Stomach (tissue), 9 donors: Measurements from ENCODE around the gene FUZ. TPM values are rescaled to one million over a fixed set of nuclear protein-coding genes. Genes with fewer than 3 reads are reported as not detected.

ENCODE experiments used
- DNase-seq, 2 donors: peaks; one replicate each; pipeline versions ENCODE4 v3.0.0 to v3.0.0-alpha.2; 2013 to 2019
- H3K27ac ChIP-seq, 5 donors: fragments of 200-600 bp in 4 of 5; sonication (generic) in 4 of 5; one replicate each; pipeline ENCODE4 v1.5.1; 2013 to 2019; ENCODE audit warnings: mild to moderate bottlenecking in 1 of 5, moderate library complexity in 1 of 5
- H3K27me3 ChIP-seq, 3 donors: fragments of 200-600 bp; sonication (generic); one replicate each; pipeline ENCODE4 v1.5.1; 2017 to 2019; ENCODE audit warnings: mixed run types in 1 of 3
- H3K36me3 ChIP-seq, 4 donors: fragments of 200-600 bp; sonication (generic); 1 replicate in 3 of 4; 2 replicates in 1 of 4; pipeline ENCODE4 v1.5.1; 2016 to 2019
- H3K4me1 ChIP-seq, 4 donors: fragments of 200-600 bp; sonication (generic); one replicate each; pipeline ENCODE4 v1.5.1; 2016 to 2019
- H3K4me3 ChIP-seq, 4 donors: fragments of 200-600 bp; sonication (generic) in 3 of 4; one replicate each; pipeline ENCODE4 v1.5.1; 2016 to 2019; ENCODE audit warnings: mild to moderate bottlenecking in 1 of 4
- H3K9me3 ChIP-seq, 4 donors: fragments of 200-600 bp; sonication (generic); one replicate each; pipeline ENCODE4 v1.5.1; 2016 to 2019
- EP300 ChIP-seq: sonication (generic); formaldehyde crosslinking; IDR thresholded peaks from one replicate; pipeline ENCODE4 v1.6.1; 2017; ENCODE audit warnings: antibody characterized with exemption
- POLR2A ChIP-seq, 4 donors: fragments of 450-650 bp; IDR thresholded peaks; one replicate each; pipeline ENCODE4 v1.6.1; 2016; ENCODE audit warnings: antibody characterized with exemption in 4 of 4, control low read depth in 2 of 4, mild to moderate bottlenecking in 1 of 4, moderate library complexity in 1 of 4
- POLR2AphosphoS5 ChIP-seq, 3 donors: sonication (generic); formaldehyde crosslinking; IDR thresholded peaks; one replicate each; pipeline ENCODE4 v1.6.1; 2016; ENCODE audit warnings: antibody characterized with exemption in 3 of 3
- WGBS, 5 donors: extraction: QIAGEN DNeasy Blood & Tissue Kit in 3 of 5; methylation state at CpG; one replicate each; pipeline versions ENCODE4 v1.1.5 to v1.1.7; 2013 to 2018; 5-methylcytosine and 5-hydroxymethylcytosine counted together
- intact Hi-C: fragments of 100-400 bp; cut with DNase I; formaldehyde crosslinking; loops from one replicate; pipeline ENCODE4 v1.15.1; 2023; ENCODE audit warnings: low total_unique reads
- polyA plus RNA-seq, 3 donors: library from polyadenylated mRNA; stranded (reverse); fragments of 200-250 nt; gene quantifications; one replicate each; pipeline ENCODE4 v1.2.3, GENCODE V29; 2013
- total RNA-seq, 5 donors: library from RNA; depleted of rRNA; stranded (reverse); fragments of >200 nt; gene quantifications; one replicate each; pipeline versions ENCODE4 v1.1.0 to v1.2.3, GENCODE V29; 2014 to 2016
- TF ChIP-seq, protein P1 (sequence below), 7 experiments: fragments of 450-650 bp in 4 of 7; fragments of 200-600 bp in 3 of 7; sonication (generic) in 3 of 7; IDR thresholded peaks; one replicate each; pipeline ENCODE4 v1.5.1; 2016 to 2019; ENCODE audit warnings: antibody characterized with exemption in 7 of 7, control low read depth in 2 of 7, mild to moderate bottlenecking in 1 of 7
- donor health status: healthy with polysubstance abuse.
- donor health status: Bipolar disorder and iron deficiency.
- donor health status: healthy.

FUZ gene
- total and polyA plus RNA-seq, 8 donors, result 1.2 to 37.4 (median 15.5) TPM

DNA sequence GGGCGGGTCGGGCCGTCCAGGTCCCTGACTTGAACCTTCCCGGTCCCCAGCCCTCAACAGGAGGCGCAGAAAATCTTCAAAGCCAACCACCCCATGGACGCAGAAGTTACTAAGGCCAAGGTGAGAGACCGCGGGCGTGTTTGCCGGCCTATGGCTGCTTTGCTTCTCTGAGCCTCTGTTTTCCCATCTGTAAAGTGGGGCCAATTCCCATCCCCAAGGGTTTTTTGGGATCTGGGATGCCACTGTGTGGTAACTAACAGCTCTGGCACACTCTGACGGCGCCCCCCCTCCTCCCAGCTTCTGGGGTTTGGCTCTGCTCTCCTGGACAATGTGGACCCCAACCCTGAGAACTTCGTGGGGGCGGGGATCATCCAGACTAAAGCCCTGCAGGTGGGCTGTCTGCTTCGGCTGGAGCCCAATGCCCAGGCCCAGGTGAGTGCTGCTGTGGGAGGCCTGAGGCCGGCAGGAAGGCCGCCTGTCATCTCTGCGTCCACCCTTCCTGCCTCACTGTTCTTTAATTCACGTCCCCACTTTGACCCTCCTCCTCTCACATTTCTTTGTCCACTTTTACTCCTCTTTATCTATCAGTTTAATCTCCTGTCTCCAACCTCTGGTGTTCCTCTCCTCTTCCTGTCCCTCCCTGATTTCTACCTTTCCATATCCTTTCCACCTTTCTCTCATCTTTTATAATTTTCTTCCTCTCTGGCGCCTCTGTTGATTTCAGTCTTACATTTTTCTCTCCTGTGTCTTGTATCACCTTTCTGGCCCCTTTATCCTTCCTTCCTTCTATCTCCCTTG, 7.1 kb downstream of the FUZ start:
- Histone ChIP-seq H3K4me3 (no peak overlapping the region), H3K27me3 (no peaks in the 10 kb centered on the region), H3K9me3 (no peaks in the 10 kb centered on the region), H3K27ac (peak overlapping the region in 1 of 5 donors; percentile 60), H3K36me3 (peaks cover 34 to 69% (median 67%) of the 10 kb centered on the region in 4 donors), H3K4me1 (peaks cover 12 to 58% (median 38%) of the 10 kb centered on the region in 4 donors)
- intact Hi-C loops, result no loop called here
- DNase-seq, result peak in 1 of 2 donors; percentile 23
- TF ChIP-seq, protein P1, sequence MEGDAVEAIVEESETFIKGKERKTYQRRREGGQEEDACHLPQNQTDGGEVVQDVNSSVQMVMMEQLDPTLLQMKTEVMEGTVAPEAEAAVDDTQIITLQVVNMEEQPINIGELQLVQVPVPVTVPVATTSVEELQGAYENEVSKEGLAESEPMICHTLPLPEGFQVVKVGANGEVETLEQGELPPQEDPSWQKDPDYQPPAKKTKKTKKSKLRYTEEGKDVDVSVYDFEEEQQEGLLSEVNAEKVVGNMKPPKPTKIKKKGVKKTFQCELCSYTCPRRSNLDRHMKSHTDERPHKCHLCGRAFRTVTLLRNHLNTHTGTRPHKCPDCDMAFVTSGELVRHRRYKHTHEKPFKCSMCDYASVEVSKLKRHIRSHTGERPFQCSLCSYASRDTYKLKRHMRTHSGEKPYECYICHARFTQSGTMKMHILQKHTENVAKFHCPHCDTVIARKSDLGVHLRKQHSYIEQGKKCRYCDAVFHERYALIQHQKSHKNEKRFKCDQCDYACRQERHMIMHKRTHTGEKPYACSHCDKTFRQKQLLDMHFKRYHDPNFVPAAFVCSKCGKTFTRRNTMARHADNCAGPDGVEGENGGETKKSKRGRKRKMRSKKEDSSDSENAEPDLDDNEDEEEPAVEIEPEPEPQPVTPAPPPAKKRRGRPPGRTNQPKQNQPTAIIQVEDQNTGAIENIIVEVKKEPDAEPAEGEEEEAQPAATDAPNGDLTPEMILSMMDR (IDR thresholded peaks at IDR 0.05), result no peak
- no peak for TF ChIP-seq POLR2AphosphoS5 (IDR thresholded peaks at IDR 0.05)
- TF ChIP-seq EP300, result no peak
- no peak for TF ChIP-seq POLR2A (IDR thresholded peaks at IDR 0.05)
- 75 to 82% (median 77%) methylated on average over 17 to 20 of the region's 20 CpGs for WGBS, 5 donors

DNA sequence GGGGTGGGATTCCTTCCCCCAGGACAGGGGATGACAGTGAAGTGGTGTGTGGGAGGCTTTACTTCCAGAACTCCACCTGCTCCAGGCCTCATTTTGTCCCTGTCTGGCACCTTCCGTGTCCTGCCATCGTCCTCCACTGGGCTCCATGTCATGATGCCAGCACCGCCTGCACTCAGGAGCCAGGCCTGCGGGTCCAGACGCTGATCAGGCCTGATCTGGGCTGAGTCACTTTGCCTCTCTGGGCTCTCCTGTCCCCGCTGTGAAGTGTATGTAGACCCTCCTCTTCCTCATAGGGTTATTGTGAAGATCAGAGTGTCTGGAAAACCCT, 9.6 kb downstream of the FUZ start:
- 91 to 96% (median 95%) methylated on average over 6 of the region's 6 CpGs for WGBS, 5 donors
- H3K36me3 ChIP-seq, result peaks cover 58 to 95% (median 93%) of the 10 kb centered on the region in 4 donors
- intact Hi-C loops, result no loop called here
- H3K27ac ChIP-seq, result no peak overlapping the region
- H3K9me3 ChIP-seq, result no peaks in the 10 kb centered on the region
- TF ChIP-seq POLR2A (IDR thresholded peaks at IDR 0.05) (no peak), POLR2AphosphoS5 (IDR thresholded peaks at IDR 0.05) (no peak), EP300 (no peak)
- TF ChIP-seq, protein P1 (IDR thresholded peaks at IDR 0.05), result no peak
- peaks cover 3 to 40% (median 16%) of the 10 kb centered on the region in 4 donors for H3K4me1 ChIP-seq
- no peak for DNase-seq
- no peaks in the 10 kb centered on the region for H3K27me3 ChIP-seq
- no peak overlapping the region for H3K4me3 ChIP-seq

DNA sequence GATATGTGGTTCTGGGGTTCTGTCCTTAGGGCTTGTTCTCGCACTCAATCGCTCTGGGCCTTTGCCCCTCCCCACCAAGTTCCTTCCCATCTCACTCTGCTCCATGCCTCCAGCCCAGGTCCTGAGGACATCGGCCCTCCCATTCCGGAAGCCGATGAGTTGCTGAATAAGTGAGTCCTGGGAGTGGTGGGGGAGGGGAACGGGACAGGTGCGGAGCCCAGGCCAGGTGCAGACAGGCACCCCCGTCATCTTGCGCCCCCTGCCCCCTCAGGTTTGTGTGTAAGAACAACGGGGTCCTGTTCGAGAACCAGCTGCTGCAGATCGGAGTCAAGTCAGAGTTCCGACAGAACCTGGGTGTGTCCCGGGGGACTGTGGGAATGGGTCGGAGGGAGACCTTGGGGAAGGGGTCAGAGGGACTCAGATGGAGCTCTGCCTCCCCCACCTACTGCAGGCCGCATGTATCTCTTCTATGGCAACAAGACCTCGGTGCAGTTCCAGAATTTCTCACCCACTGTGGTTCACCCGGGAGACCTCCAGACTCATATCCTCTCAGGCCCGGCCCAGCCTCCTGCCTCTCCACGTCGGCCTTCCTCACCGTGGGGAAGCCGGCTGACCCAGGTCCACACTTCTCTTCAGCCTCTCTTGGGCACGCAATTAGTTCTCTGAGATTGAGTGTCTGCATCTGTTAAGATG, 10.1 kb downstream of the FUZ start:
- H3K4me1 ChIP-seq, result peaks cover 0 to 35% (median 12%) of the 10 kb centered on the region in 4 donors
- WGBS, 5 donors, result 83 to 92% (median 89%) methylated on average over 19 to 24 of the region's 24 CpGs
- intact Hi-C loops, result no loop called here
- TF ChIP-seq, protein P1 (IDR thresholded peaks at IDR 0.05), result no peak
- no peak for TF ChIP-seq EP300
- no peak for TF ChIP-seq POLR2A (IDR thresholded peaks at IDR 0.05)
- no peak for TF ChIP-seq POLR2AphosphoS5 (IDR thresholded peaks at IDR 0.05)
- no peaks in the 10 kb centered on the region for H3K27me3 ChIP-seq
- DNase-seq, result peak in 1 of 2 donors; percentile 48
- peak overlapping the region in 3 of 4 donors; percentile 39 to 46 (median 41) for H3K4me3 ChIP-seq
- peaks cover 64 to 100% (median 98%) of the 10 kb centered on the region in 4 donors for H3K36me3 ChIP-seq
- no peaks in the 10 kb centered on the region for H3K9me3 ChIP-seq
- peak overlapping the region in 3 of 5 donors; percentile 33 to 72 (median 55) for H3K27ac ChIP-seq

DNA sequence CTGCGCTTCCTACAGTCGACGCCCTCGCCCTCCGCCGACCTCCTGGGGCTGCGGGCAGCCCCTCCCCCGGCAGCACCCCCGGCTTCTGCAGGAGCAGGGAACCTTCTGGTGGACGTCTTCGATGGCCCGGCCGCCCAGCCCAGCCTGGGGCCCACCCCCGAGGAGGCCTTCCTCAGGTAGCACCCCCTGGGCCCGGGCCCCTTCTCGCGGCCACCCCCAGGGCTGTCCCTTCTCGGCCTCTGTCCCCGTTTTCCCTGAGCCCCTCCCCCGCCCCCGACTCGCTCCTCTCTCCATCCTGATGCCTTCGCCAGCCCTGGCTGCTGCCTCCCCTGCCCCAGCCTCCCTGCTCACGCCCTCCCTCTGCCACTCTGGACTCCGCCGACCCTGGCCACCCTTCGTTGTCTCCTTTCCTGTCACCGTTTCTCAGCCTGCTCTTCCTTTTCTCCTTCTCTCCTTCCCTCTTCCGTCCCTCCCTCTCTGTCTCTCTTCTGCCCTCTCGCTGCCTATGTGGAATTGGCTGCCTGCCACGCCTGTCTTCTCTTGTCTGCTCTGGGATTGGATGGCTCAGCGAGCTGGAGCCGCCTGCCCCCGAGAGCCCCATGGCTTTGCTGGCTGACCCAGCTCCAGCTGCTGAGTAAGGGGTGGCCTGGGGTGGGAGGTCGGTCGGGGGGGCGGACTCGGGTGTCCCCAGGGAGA, 11.0 kb downstream of the FUZ start:
- Histone ChIP-seq H3K4me3 (peak overlapping the region; percentile 39 to 46 (median 42)), H3K27me3 (no peaks in the 10 kb centered on the region), H3K9me3 (no peaks in the 10 kb centered on the region), H3K27ac (peak overlapping the region in 4 of 5 donors; percentile 39 to 72 (median 50)), H3K36me3 (peaks cover 66 to 100% (median 100%) of the 10 kb centered on the region in 4 donors), H3K4me1 (peaks cover 0 to 31% (median 12%) of the 10 kb centered on the region in 4 donors)
- TF ChIP-seq POLR2AphosphoS5 (IDR thresholded peaks at IDR 0.05) (peak in 2 of 3 donors; percentile 13 to 23), EP300 (no peak)
- TF ChIP-seq, protein P1 (IDR thresholded peaks at IDR 0.05), result peak in 2 of 7 experiments; percentile 12 to 28
- 39 to 65% (median 52%) methylated on average over 30 to 38 of the region's 38 CpGs for WGBS, 5 donors
- DNase-seq, result peak; percentile 69 to 96
- intact Hi-C loops, result no loop called here
